ENCODE measurements around the gene COA7.

- TF ChIP-seq, protein P1, sequence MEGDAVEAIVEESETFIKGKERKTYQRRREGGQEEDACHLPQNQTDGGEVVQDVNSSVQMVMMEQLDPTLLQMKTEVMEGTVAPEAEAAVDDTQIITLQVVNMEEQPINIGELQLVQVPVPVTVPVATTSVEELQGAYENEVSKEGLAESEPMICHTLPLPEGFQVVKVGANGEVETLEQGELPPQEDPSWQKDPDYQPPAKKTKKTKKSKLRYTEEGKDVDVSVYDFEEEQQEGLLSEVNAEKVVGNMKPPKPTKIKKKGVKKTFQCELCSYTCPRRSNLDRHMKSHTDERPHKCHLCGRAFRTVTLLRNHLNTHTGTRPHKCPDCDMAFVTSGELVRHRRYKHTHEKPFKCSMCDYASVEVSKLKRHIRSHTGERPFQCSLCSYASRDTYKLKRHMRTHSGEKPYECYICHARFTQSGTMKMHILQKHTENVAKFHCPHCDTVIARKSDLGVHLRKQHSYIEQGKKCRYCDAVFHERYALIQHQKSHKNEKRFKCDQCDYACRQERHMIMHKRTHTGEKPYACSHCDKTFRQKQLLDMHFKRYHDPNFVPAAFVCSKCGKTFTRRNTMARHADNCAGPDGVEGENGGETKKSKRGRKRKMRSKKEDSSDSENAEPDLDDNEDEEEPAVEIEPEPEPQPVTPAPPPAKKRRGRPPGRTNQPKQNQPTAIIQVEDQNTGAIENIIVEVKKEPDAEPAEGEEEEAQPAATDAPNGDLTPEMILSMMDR (conservative IDR thresholded peaks at IDR 0.05): no peak
- no peak for TF ChIP-seq ZFX (IDR thresholded peaks at IDR 0.05)
These were observed at the start of gene COA7 for GRCh38 chr1:52697795-52698674.

Data from C4-2B (cell line).